GM23338 (cell line): ENCODE data around the gene COMMD3.

Experiments used
- EZH2 ChIP-seq: fragments of 200-600 bp; sonication (generic); IDR thresholded peaks from one replicate; pipeline ENCODE4 v1.8.0; 2017; ENCODE audit warnings: antibody characterized with exemption, mild to moderate bottlenecking, low read depth; ENCODE audit not compliant: unreplicated experiment
- EZH2phosphoT487 ChIP-seq: fragments of 200-600 bp; sonication (generic); IDR thresholded peaks from one replicate; pipeline ENCODE4 v1.8.1; 2018; ENCODE audit warnings: antibody characterized with exemption; ENCODE audit not compliant: unreplicated experiment
- JUNB ChIP-seq: IDR thresholded peaks from one replicate; pipeline ENCODE4 v1.6.1; 2016; ENCODE audit warnings: antibody characterized with exemption; ENCODE audit not compliant: unreplicated experiment
- ZNF114 ChIP-seq: fragments of 250-450 bp; sonication (Bioruptor Pico); IDR thresholded peaks from 2 replicates; pipeline ENCODE4 v1.5.0; 2020; ENCODE audit warnings: mild to moderate bottlenecking, moderate library complexity
- TF ChIP-seq, protein P1 (sequence below), 2 experiments: fragments of 200-600 bp in 1 of 2; sonication (generic) in 1 of 2; conservative IDR thresholded peaks; 2 replicates each; pipeline versions ENCODE4 v1.5.1 to v1.6.1; 2016 to 2017; ENCODE audit warnings: antibody characterized with exemption in 2 of 2, low read depth in 2 of 2, mild to moderate bottlenecking in 2 of 2, moderate library complexity in 1 of 2
- TF ChIP-seq, protein P2 (sequence below): IDR thresholded peaks from one replicate; pipeline ENCODE4 v1.6.1; 2018; ENCODE audit warnings: antibody characterized with exemption; ENCODE audit not compliant: unreplicated experiment

DNA sequence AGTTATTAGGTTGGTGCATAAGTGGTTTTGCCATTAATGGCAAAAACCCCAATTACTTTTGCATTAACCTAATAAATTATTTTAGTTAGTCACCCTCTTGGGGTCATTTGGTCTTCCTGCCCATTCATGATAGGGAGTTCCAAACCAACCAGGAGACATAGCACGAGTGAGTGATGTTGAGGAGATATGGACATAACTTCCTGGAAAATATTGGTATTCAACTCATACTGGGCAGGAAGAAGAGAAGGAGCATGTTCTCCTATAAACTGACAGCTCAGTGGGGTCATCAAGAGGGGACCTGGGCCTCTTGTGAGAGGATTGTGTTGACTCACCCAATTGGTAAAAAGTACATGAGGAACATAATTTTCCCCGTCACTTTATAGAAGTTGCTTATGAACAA is 52.8 kb downstream of the COMMD3 start:
- TF ChIP-seq, protein P1, sequence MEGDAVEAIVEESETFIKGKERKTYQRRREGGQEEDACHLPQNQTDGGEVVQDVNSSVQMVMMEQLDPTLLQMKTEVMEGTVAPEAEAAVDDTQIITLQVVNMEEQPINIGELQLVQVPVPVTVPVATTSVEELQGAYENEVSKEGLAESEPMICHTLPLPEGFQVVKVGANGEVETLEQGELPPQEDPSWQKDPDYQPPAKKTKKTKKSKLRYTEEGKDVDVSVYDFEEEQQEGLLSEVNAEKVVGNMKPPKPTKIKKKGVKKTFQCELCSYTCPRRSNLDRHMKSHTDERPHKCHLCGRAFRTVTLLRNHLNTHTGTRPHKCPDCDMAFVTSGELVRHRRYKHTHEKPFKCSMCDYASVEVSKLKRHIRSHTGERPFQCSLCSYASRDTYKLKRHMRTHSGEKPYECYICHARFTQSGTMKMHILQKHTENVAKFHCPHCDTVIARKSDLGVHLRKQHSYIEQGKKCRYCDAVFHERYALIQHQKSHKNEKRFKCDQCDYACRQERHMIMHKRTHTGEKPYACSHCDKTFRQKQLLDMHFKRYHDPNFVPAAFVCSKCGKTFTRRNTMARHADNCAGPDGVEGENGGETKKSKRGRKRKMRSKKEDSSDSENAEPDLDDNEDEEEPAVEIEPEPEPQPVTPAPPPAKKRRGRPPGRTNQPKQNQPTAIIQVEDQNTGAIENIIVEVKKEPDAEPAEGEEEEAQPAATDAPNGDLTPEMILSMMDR (conservative IDR thresholded peaks at IDR 0.05; ENCODE audit: low read depth in 2 of 2) = no peak
- TF ChIP-seq ZNF114 (no peak), EZH2 (no peak), JUNB (no peak), EZH2phosphoT487 (no peak)
- TF ChIP-seq, protein P2, sequence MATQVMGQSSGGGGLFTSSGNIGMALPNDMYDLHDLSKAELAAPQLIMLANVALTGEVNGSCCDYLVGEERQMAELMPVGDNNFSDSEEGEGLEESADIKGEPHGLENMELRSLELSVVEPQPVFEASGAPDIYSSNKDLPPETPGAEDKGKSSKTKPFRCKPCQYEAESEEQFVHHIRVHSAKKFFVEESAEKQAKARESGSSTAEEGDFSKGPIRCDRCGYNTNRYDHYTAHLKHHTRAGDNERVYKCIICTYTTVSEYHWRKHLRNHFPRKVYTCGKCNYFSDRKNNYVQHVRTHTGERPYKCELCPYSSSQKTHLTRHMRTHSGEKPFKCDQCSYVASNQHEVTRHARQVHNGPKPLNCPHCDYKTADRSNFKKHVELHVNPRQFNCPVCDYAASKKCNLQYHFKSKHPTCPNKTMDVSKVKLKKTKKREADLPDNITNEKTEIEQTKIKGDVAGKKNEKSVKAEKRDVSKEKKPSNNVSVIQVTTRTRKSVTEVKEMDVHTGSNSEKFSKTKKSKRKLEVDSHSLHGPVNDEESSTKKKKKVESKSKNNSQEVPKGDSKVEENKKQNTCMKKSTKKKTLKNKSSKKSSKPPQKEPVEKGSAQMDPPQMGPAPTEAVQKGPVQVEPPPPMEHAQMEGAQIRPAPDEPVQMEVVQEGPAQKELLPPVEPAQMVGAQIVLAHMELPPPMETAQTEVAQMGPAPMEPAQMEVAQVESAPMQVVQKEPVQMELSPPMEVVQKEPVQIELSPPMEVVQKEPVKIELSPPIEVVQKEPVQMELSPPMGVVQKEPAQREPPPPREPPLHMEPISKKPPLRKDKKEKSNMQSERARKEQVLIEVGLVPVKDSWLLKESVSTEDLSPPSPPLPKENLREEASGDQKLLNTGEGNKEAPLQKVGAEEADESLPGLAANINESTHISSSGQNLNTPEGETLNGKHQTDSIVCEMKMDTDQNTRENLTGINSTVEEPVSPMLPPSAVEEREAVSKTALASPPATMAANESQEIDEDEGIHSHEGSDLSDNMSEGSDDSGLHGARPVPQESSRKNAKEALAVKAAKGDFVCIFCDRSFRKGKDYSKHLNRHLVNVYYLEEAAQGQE = no peak
